ENCODE data around the gene PHF14.

The PHF14 gene

GRCh38 chr7:11175887-11176286, 202.2 kb downstream of the PHF14 start:
- DNase-seq (ENCODE audit: low read depth): no peak

- no peak for DNase-seq (ENCODE audit: low read depth)
These were observed 203.4 kb downstream of the PHF14 start for GRCh38 chr7:11176985-11177555.

GRCh38 chr7:11177793-11178192, 204.1 kb downstream of the PHF14 start:
- DNase-seq (ENCODE audit: low read depth): no peak

- DNase-seq (ENCODE audit: low read depth): no peak
These were observed 207.9 kb downstream of the PHF14 start for GRCh38 chr7:11181590-11181989.

DNA sequence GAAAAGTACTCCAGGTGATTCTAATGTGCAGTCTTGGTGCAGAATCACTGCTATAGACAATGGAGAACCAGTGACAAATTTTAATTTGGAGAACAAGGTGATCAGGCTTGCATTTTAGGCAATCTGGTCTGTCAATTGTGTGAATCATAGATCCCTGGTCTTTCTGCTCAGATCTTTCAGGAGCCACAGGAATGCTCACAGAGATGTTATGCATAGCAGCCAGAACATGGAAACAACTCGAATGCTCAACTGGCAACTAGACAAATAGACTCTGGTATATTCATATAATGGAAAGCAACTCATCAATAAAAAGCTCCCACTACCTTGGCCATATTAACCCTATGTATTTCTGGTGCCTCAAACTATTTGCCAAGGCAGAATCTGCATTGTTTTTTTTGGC, 209.1 kb downstream of the PHF14 start:
- no peak for DNase-seq (ENCODE audit: low read depth)

GRCh38 chr7:11185179-11185815, 211.6 kb downstream of the PHF14 start:
- no peak for DNase-seq (ENCODE audit: low read depth)

GRCh38 chr7:11188529-11189310, 215.0 kb downstream of the PHF14 start:
- DNase-seq (ENCODE audit: low read depth): no peak

GRCh38 chr7:11191081-11191480, 217.4 kb downstream of the PHF14 start:
- no peak for DNase-seq (ENCODE audit: low read depth)

DNA sequence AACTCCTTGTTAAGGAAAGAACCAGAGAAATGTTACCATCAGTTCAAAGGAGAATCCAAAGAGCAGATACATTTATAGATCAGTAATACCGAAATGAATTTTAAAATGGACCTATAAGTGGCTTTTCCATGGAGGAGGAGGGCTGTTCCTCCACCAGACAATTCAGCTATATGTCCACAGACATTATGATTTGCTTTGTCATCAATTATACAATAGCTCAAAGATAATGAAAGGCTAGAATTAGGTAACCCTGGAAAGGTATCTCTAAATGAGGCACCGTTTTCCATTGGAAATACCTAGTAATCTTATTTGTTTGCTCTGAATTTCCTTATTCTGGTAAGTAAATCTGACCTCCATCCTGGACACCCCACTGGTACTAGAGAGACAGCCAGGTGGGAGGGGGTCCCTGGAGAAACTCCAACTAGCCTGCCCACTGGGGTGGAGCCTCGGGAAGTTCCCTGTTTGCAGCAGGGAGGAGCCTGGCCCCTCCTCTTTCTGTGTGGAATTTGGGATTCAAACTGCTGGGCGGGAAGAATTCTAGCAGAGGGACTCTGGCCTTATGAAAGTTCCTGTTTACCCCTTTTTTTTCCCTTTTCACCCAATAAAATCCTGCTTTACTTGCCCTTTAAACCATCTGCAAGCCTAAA, 218.0 kb downstream of the PHF14 start:
- no peak for DNase-seq (ENCODE audit: low read depth)

- no peak for DNase-seq (ENCODE audit: low read depth)
These were observed 218.8 kb downstream of the PHF14 start for GRCh38 chr7:11192506-11192905.

- DNase-seq (ENCODE audit: low read depth): no peak
These were observed 219.6 kb downstream of the PHF14 start for GRCh38 chr7:11193131-11193867.

DNA sequence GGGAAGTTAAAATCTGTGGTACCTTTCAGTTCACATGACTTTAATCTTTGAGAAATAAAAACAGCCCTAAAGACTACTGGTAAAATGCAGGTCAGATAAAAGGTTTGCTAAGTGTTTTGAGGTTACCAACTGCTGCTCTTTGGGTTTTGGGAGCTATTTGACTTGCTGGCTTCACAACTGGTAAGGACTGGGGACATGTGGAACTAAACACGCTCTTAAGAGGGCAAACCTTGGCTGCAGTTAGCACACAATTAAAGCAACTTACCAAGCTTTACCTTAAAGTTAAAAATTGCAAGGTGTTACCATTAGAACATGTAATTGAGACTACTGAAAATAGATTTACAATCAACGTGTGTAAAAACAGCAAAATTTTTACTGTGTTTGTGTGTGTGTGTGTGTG, 220.2 kb downstream of the PHF14 start:
- no peak for DNase-seq (ENCODE audit: low read depth)

DNA sequence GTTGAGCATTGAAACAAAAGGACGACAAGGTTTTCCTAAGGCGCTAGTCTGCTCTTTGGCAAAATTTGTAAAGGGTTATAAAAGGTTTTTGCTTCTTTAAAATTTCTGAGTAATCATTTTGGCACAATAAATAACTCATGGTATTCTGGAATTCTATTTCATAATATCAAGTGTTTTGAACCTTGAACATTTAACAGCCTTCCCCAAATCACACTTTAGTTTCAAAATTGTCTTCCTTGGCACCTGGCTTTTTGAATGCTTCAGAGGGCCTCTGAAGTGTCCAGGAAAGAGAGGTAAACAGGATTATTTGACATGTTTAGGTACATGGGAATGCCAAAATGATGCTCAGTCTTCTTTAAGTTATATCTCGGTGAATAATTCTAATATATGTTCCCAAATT, 220.8 kb downstream of the PHF14 start:
- DNase-seq (ENCODE audit: low read depth): no peak

DNA sequence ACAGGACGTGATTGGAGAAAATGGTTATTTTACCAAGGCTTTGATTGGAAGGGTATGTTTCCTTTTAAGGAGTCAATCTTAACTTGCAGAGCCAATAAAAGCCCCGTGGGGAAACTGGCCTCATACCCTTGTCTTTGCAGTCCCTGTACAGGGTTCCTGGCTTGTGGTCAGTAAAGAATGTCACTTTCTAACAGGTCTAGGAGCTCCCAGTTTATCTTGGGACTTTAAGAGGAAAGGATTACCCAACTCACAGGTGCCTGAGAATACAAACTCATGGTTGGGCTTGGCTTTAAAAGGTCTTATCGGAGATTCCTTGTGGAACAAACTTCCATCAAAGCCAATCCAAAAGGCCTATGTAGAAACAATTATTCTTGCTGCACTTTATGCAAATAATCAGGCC, 221.8 kb downstream of the PHF14 start:
- no peak for DNase-seq (ENCODE audit: low read depth)

DNA sequence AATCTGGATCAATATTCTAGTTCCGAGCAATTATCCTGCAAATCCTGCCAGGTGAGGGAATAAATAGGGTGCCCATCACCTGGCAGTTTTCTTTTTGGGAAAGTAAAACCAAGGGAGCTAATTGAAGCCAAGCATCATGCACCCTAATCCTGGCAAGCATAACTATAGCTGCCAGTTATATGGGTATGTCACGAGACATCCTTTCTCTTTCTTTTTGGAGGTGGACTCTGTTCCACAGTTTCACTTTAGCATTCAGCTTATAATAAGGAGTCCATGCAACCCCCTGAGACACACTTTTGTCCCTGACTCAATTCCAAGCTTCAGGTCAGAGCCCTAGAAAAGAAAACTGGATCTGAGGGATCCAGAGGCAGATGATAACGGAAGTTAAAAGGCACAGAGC, 222.5 kb downstream of the PHF14 start:
- no peak for DNase-seq (ENCODE audit: low read depth)

DNA sequence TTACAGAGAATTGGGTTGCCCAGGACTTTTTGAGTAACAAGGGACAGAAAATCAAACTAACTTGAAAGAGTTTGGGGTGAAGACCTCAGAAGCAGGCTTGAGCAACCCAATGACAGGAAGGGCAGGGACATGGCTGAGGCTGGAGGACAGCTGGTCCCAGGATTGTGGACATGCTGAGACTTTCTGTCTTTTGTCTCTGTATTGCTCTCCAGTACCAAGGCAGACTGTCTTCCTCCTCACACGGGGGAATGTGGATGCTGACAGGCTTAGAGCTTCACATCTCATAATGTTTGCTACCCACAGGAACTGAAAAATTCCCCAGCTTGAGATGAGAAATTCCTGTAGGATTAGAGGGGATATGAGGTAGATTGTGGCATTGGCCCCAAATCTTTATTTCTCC, 229.6 kb downstream of the PHF14 start:
- DNase-seq (ENCODE audit: low read depth): no peak

DNA sequence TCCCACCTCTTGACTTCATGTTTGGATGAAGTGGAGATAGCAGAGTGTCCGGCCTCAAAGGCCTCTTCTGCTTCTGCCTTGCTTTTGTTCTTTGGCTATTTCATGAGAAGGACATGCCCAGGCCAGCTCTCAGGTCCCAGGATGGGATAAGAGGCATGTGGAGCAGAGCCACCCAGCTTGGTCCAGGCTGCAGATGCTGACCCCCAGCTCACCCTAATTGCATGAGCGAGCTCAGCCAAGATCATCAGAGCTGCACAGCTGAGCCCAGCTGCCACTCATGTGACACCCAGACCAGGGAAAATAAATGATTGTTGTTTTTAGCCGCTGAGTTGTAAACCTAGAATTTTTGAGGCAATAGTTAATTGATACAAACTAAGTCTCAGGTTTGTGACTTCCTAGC, 230.0 kb downstream of the PHF14 start:
- DNase-seq (ENCODE audit: low read depth): no peak

DNA sequence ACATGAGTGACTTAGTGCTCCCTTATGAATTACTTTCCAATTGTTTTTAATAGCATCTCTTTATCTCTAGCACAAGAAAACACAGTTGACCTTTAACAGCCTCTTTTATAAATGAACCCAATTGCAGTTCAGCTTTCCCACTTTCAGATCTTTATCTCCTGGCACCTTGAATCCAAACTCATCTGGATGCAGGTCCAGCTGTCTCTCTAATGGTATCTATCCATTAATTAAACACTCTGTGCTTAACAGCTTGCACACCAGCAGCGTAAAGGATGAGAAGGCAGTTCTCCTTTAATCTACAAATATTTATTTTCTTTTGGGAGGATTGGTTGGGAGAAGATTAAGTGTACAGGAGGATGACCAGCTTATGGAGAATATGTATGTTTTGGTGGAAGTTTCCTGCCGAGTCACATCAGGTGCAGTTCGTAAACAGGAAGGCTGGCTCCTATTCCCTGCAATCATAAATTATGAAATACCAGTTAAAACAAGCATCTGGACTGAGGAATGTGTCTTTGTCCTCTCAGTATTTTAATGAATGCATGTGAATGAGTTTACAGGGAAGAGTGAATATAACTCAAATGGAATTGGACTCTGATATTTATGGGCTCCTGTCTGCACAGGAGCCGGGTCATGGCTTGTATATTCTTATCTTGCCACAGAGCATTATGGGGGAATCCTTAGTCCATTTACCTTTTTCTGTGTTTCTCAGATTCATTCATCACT, 232.7 kb downstream of the PHF14 start:
- no peak for DNase-seq (ENCODE audit: low read depth)

DNA sequence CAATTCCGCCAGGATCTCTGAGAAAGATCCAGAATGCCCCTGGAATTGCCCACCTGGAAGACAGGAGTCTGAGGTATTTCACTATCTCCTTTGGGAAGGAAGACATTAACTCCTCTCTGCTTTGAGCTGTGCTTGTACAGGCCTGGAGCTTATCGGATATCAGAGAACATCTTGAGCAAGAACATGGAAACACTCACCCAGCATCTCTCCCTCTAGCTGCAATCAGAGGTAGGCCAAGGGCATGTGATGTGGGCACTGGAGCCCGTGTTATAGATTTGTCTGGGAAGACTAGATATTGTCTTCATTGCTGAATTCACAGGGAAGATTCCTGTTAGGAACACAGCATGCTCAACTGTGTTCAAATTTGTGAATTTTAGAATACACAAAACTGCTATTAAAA, 233.9 kb downstream of the PHF14 start:
- no peak for DNase-seq (ENCODE audit: low read depth)

- DNase-seq (ENCODE audit: low read depth): no peak
These were observed 235.3 kb downstream of the PHF14 start for GRCh38 chr7:11208883-11209465.

- no peak for DNase-seq (ENCODE audit: low read depth)
These were observed 236.7 kb downstream of the PHF14 start for GRCh38 chr7:11210374-11210773.

Measured in stimulated activated CD8-positive, alpha-beta memory T cell treated with anti-CD3 and anti-CD28 coated beads, Interleukin-15, amount 100 ng/mL, for 1 hour (primary cell).